ENCODE results near the gene MSRB3. TPM values are rescaled to one million over a fixed set of nuclear protein-coding genes. Genes with fewer than 3 reads are reported as not detected.
"Not testable (repeated sequence)": the region's sequence is repeated elsewhere in the genome, so short reads cannot be mapped to it uniquely, and the experiment has no call there.

MSRB3 gene
- total RNA-seq, 1 donor from 2014 or later = 77.3 TPM

DNA sequence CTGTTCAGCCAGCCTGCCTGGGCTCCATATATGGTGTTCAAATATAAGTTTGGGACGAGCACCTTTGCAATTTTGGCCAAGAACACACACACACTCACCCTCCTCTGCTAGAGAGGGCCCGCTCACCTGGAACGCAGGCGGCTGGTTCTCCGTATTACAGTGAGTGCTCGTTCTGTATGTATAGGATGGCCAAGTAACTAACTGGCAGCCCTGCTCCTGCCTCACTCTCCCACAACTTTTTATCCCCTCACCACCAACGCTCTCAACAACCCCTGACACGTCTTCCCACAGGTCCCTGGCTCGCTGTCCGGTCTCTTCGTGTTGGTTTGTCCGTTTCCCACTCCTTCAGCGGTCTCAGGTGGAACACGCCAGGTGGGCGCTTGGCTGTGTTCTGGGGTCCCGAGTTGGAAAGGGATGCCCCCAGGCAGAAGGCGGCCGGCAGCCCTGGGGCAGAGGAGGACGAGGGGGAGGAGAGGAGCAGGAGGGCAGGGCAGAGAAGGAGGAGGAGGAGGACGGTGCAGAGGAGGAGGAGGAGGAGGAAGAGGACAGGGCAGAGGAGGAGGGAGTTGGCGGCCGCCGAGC, 398 bp upstream of the MSRB3 start:
- no peaks in the 10 kb centered on the region for H3K9me3 Mint-ChIP-seq (ENCODE audit: unreplicated experiment)
- H3K4me1 Mint-ChIP-seq (ENCODE audit: unreplicated experiment) = peaks cover 41% of the 10 kb centered on the region
- DNase-seq (ENCODE audit: extremely low spot score, unreplicated experiment) = no peak
- no peaks in the 10 kb centered on the region for H3K36me3 Mint-ChIP-seq (ENCODE audit: unreplicated experiment)
- TF ChIP-seq CTCF (IDR thresholded peaks at IDR 0.05) = no peak
- peak overlapping the region; percentile 81 for H3K27ac Mint-ChIP-seq (ENCODE audit: unreplicated experiment)
- no peaks in the 10 kb centered on the region for H3K27me3 Mint-ChIP-seq (ENCODE audit: unreplicated experiment)
- peak overlapping the region; percentile 79 for H3K4me3 Mint-ChIP-seq (ENCODE audit: unreplicated experiment)

DNA sequence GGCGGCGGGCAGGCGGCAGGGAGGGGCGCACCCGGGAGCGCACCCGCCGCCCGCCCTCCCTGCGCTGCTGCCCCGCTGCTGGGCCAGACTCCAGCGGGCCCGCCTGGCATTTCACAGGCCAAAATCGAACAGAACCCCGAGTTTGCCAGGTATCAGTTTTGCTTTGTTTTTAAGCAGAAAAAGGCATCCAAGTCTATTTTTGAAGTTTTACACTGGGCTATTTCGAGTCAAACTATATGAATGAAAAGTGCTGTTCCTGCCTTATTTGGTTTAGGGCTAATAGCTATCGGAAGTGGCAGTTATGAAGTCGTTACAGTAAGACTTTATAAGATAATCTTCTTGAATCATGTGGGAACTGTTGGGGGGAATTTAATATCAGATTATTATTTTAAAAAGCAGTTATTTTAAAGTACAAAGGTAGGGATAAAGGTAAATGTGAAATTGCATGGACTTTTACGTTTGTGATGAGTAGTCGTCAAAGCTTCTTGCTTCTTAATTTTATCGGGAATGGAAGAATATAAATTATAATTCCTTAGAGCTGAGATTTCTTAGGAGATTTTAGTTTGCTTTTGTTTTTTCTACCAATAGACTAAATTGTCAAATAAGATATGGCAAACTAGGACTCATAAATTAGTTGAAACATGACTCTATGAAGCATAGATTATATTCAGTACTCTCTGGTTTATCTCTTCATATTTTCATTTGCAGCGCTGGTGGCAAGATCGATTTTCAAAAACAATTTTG, 1.1 kb downstream of the MSRB3 start:
- DNase-seq (ENCODE audit: extremely low spot score, unreplicated experiment) = no peak

DNA sequence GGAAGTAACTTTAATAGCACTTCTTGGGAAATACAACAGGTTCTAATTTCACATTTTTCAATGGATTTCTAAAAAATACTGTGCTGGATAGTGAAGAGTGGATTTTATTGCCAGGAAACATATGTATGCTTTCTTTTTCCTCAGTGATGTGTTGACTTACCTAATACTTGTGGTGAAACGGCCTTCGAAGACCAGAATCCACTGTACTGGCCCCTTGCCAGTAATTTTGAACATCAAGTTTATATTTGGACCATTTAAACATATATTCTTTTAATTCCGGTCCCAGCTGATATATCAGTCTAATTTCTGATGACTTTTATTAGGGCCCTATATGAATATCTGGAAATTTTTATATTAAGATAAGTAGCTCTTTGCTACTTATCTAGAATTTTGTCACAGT, 1.8 kb downstream of the MSRB3 start:
- Mint-ChIP-seq H3K36me3 (ENCODE audit: unreplicated experiment) (no peaks in the 10 kb centered on the region), H3K4me3 (ENCODE audit: unreplicated experiment) (peak overlapping the region; percentile 78), H3K4me1 (ENCODE audit: unreplicated experiment) (peaks cover 43% of the 10 kb centered on the region), H3K9me3 (ENCODE audit: unreplicated experiment) (no peaks in the 10 kb centered on the region), H3K27ac (ENCODE audit: unreplicated experiment) (peak overlapping the region; percentile 82), H3K27me3 (ENCODE audit: unreplicated experiment) (no peaks in the 10 kb centered on the region)
- DNase-seq (ENCODE audit: extremely low spot score, unreplicated experiment) = no peak
- no peak for TF ChIP-seq CTCF (IDR thresholded peaks at IDR 0.05)

More for the DNA sequence above, 1.1 kb downstream of the MSRB3 start:
- Mint-ChIP-seq H3K27me3 (ENCODE audit: unreplicated experiment) (no peaks in the 10 kb centered on the region), H3K4me3 (ENCODE audit: unreplicated experiment) (peak overlapping the region; percentile 78), H3K9me3 (ENCODE audit: unreplicated experiment) (no peaks in the 10 kb centered on the region), H3K27ac (ENCODE audit: unreplicated experiment) (peak overlapping the region; percentile 82), H3K4me1 (ENCODE audit: unreplicated experiment) (peaks cover 42% of the 10 kb centered on the region), H3K36me3 (ENCODE audit: unreplicated experiment) (no peaks in the 10 kb centered on the region)
- TF ChIP-seq CTCF (IDR thresholded peaks at IDR 0.05) = no peak

DNA sequence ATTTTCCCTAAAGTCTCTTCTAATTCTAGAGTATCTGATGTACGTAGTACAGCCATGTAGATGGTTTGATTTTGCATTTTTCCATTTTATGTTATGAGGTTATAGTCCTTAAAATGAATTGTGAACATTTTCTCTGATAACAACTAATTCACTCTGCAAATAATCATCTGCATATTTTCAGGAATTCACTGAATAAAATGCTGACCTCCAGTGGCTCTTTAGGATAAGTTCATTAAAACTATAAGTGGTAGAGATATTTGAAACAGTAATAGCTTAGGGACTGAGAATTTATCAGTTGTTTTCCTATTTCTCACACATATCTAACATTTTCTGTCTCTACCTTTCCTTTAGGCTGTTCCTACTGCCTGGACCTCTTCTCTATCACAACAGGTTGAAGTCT, 4.4 kb downstream of the MSRB3 start:
- TF ChIP-seq CTCF (IDR thresholded peaks at IDR 0.05) = no peak
- no peak for DNase-seq (ENCODE audit: extremely low spot score, unreplicated experiment)
- H3K9me3 Mint-ChIP-seq (ENCODE audit: unreplicated experiment) = no peaks in the 10 kb centered on the region
- H3K4me1 Mint-ChIP-seq (ENCODE audit: unreplicated experiment) = peaks cover 46% of the 10 kb centered on the region
- H3K27me3 Mint-ChIP-seq (ENCODE audit: unreplicated experiment) = no peaks in the 10 kb centered on the region
- no peak overlapping the region for H3K4me3 Mint-ChIP-seq (ENCODE audit: unreplicated experiment)
- no peak overlapping the region for H3K27ac Mint-ChIP-seq (ENCODE audit: unreplicated experiment)
- H3K36me3 Mint-ChIP-seq (ENCODE audit: unreplicated experiment) = no peaks in the 10 kb centered on the region

DNA sequence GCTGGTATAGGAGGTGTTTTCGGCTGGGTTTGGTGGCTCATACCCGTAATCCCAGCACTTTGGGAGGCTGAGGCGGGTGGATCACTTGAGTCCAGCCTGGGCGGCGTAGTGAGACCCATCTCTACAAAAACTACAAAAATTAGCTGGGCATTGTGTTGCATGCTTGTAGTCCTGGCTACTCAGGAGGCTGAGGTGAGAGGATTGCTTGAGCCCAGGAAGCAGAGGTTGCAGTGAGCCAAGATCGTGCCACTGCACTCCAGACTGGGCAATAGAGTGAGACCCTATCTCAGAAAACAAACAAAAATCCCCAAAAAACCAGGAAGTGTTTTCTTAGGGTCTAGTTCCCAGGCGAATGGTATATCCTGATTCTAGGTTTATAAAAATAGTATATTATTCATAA, 7.0 kb downstream of the MSRB3 start:
- Mint-ChIP-seq H3K27ac (ENCODE audit: unreplicated experiment) (peak overlapping the region; percentile 25), H3K4me1 (ENCODE audit: unreplicated experiment) (peaks cover 37% of the 10 kb centered on the region)
- H3K9me3 Mint-ChIP-seq (ENCODE audit: unreplicated experiment); DNase-seq (ENCODE audit: extremely low spot score, unreplicated experiment); H3K36me3 Mint-ChIP-seq (ENCODE audit: unreplicated experiment); H3K4me3 Mint-ChIP-seq (ENCODE audit: unreplicated experiment); H3K27me3 Mint-ChIP-seq (ENCODE audit: unreplicated experiment): not testable (repeated sequence)
